Measurements from ENCODE around the gene TRIP12.
"Not testable (repeated sequence)": the region's sequence is repeated elsewhere in the genome, so short reads cannot be mapped to it uniquely, and the experiment has no call there.

The TRIP12 gene

GRCh38 chr2:229879191-229879950 lies 42.4 kb downstream of the TRIP12 start:
- no peak for DNase-seq (ENCODE audit: extremely low read depth in 1 of 2, low read depth in 1 of 2)

- no peak for DNase-seq (ENCODE audit: extremely low read depth in 1 of 2, low read depth in 1 of 2)
Measured at GRCh38 chr2:229875549-229875948, 46.3 kb downstream of the TRIP12 start.

GRCh38 chr2:229874647-229875046 lies 47.2 kb downstream of the TRIP12 start:
- no peak for DNase-seq (ENCODE audit: extremely low read depth in 1 of 2, low read depth in 1 of 2)

GRCh38 chr2:229873123-229873581 lies 48.7 kb downstream of the TRIP12 start:
- DNase-seq (ENCODE audit: extremely low read depth in 1 of 2, low read depth in 1 of 2), result no peak

- no peak for DNase-seq (ENCODE audit: extremely low read depth in 1 of 2, low read depth in 1 of 2)
Measured at GRCh38 chr2:229870903-229871656, 50.7 kb downstream of the TRIP12 start.

GRCh38 chr2:229869226-229869625 lies 52.6 kb downstream of the TRIP12 start:
- no peak for DNase-seq (ENCODE audit: extremely low read depth in 1 of 2, low read depth in 1 of 2)

- no peak for DNase-seq (ENCODE audit: extremely low read depth in 1 of 2, low read depth in 1 of 2)
Measured at GRCh38 chr2:229868794-229869193, 53.0 kb downstream of the TRIP12 start.

GRCh38 chr2:229865033-229865432 lies 56.8 kb downstream of the TRIP12 start:
- DNase-seq (ENCODE audit: extremely low read depth in 1 of 2, low read depth in 1 of 2), result no peak

- DNase-seq (ENCODE audit: extremely low read depth in 1 of 2, low read depth in 1 of 2), result no peak
Measured at GRCh38 chr2:229861431-229861830, 60.4 kb downstream of the TRIP12 start.

- DNase-seq (ENCODE audit: extremely low read depth in 1 of 2, low read depth in 1 of 2), result no peak
Measured at GRCh38 chr2:229860334-229860733, 61.5 kb downstream of the TRIP12 start.

- no peak for DNase-seq (ENCODE audit: extremely low read depth in 1 of 2, low read depth in 1 of 2)
Measured at GRCh38 chr2:229858351-229858750, 63.5 kb downstream of the TRIP12 start.

- no peak for DNase-seq (ENCODE audit: extremely low read depth in 1 of 2, low read depth in 1 of 2)
Measured at GRCh38 chr2:229857634-229858033, 64.2 kb downstream of the TRIP12 start.

GRCh38 chr2:229856413-229856812 lies 65.4 kb downstream of the TRIP12 start:
- DNase-seq (ENCODE audit: extremely low read depth in 1 of 2, low read depth in 1 of 2), result no peak

- no peak for DNase-seq (ENCODE audit: extremely low read depth in 1 of 2, low read depth in 1 of 2)
Measured at GRCh38 chr2:229855116-229855515, 66.7 kb downstream of the TRIP12 start.

GRCh38 chr2:229852565-229852964 lies 69.2 kb downstream of the TRIP12 start:
- no peak for DNase-seq (ENCODE audit: extremely low read depth in 1 of 2, low read depth in 1 of 2)

- DNase-seq (ENCODE audit: extremely low read depth in 1 of 2, low read depth in 1 of 2), result no peak
Measured at GRCh38 chr2:229851870-229852269, 69.9 kb downstream of the TRIP12 start.

- not testable (repeated sequence) for DNase-seq (ENCODE audit: extremely low read depth in 1 of 2, low read depth in 1 of 2)
Measured at GRCh38 chr2:229850355-229851275, 71.2 kb downstream of the TRIP12 start.

GRCh38 chr2:229849073-229849472 lies 72.7 kb downstream of the TRIP12 start:
- no peak for DNase-seq (ENCODE audit: extremely low read depth in 1 of 2, low read depth in 1 of 2)

- no peak for DNase-seq (ENCODE audit: extremely low read depth in 1 of 2, low read depth in 1 of 2)
Measured at GRCh38 chr2:229843613-229844012, 78.2 kb downstream of the TRIP12 start.

- DNase-seq (ENCODE audit: extremely low read depth in 1 of 2, low read depth in 1 of 2), result no peak
Measured at GRCh38 chr2:229838729-229839128, 83.1 kb downstream of the TRIP12 start.

- no peak for DNase-seq (ENCODE audit: extremely low read depth in 1 of 2, low read depth in 1 of 2)
Measured at GRCh38 chr2:229836847-229837246, 85.0 kb downstream of the TRIP12 start.
